Panc1 (cell line): ENCODE data around the gene CD84. TPM values are rescaled to one million over a fixed set of nuclear protein-coding genes. Genes with fewer than 3 reads are reported as not detected.
"Not testable (repeated sequence)": the region's sequence is repeated elsewhere in the genome, so short reads cannot be mapped to it uniquely, and the experiment has no call there.

ENCODE experiments used
- ATAC-seq: fragments of 200-7000 bp; cut with Tn5 transposase; 2 replicates; pipeline ENCODE4 v1.9.1; 2020; ENCODE audit warnings: mild to moderate bottlenecking, moderate library complexity
- BruUV-seq: library from RNA; stranded (reverse); fragments of 400-500 nt; replicated peaks from 2 replicates; lab custom pipeline; 2021; lab: Mats Ljungman, UMichigan
- CTCF ChIA-PET: fragments of 300-600 bp; sonication (Branson Sonifier 250); formaldehyde crosslinking; loops from one replicate; lab custom pipeline; 2022; ENCODE audit warnings: antibody characterized with exemption; lab: Charles Lee
- POLR2A ChIA-PET: fragments of 300-600 bp; sonication (Branson Sonifier 250); formaldehyde crosslinking; loops from one replicate; lab custom pipeline; 2022; ENCODE audit warnings: antibody characterized with exemption; lab: Charles Lee
- DNase-seq: peaks from one replicate; pipeline ENCODE4 v3.0.0-alpha.2; 2010; ENCODE audit warnings: low read depth, low spot score
- H3K27ac ChIP-seq: 2 replicates; pipeline ENCODE4 v1.5.1; 2011; ENCODE audit warnings: mild to moderate bottlenecking, low read length, inconsistent platforms
- H3K27me3 ChIP-seq: fragments of 200-500 bp; sonication (Bioruptor generic); 2 replicates; pipeline ENCODE4 v1.6.0; 2014; ENCODE audit warnings: low read length, inconsistent platforms; ENCODE audit not compliant: control insufficient read depth, insufficient read depth
- H3K36me3 ChIP-seq: fragments of 200-500 bp; sonication (Bioruptor generic); 2 replicates; pipeline ENCODE4 v1.5.1; 2014; ENCODE audit warnings: inconsistent platforms, mild to moderate bottlenecking, low read length, moderate library complexity; ENCODE audit not compliant: control insufficient read depth, insufficient read depth
- H3K4me1 ChIP-seq: 2 replicates; pipeline ENCODE4 v1.5.1; 2011; ENCODE audit warnings: inconsistent platforms, mild to moderate bottlenecking, low read length, moderate library complexity; ENCODE audit not compliant: control insufficient read depth, insufficient read depth
- H3K4me3 ChIP-seq, 2 experiments: 2 replicates each; pipeline ENCODE4 v1.5.1; 2011 to 2012; ENCODE audit warnings: low read depth in 2 of 2, low read length in 2 of 2, mild to moderate bottlenecking in 2 of 2, inconsistent platforms in 1 of 2, moderate library complexity in 1 of 2
- H3K9me3 ChIP-seq: fragments of 200-500 bp; sonication (Bioruptor generic); 2 replicates; pipeline ENCODE4 v1.5.1; 2014; ENCODE audit warnings: low read depth, mild to moderate bottlenecking, inconsistent platforms, low read length, moderate library complexity; ENCODE audit not compliant: control insufficient read depth, insufficient read depth
- CTCF ChIP-seq: fragments of 450-650 bp; IDR thresholded peaks from 2 replicates; pipeline ENCODE4 v1.5.1; 2017; ENCODE audit warnings: mild to moderate bottlenecking
- POLR2AphosphoS5 ChIP-seq: IDR thresholded peaks from 2 replicates; pipeline ENCODE4 v1.6.1; 2012; ENCODE audit warnings: mild to moderate bottlenecking, low read depth, low read length, moderate library complexity
- SIN3A ChIP-seq: IDR thresholded peaks from 2 replicates; pipeline ENCODE4 v1.6.1; 2012; ENCODE audit warnings: low read depth, mild to moderate bottlenecking, low read length, moderate library complexity, borderline replicate concordance; ENCODE audit not compliant: insufficient read depth
- TCF7L2 ChIP-seq: IDR thresholded peaks from 2 replicates; pipeline ENCODE4 v1.6.1; 2011; ENCODE audit warnings: mild to moderate bottlenecking, low read depth, low read length, inconsistent platforms
- in situ Hi-C: cut with HindIII; loops from 2 replicates; pipeline ENCODE4 v1.10.0; 2016; ENCODE audit warnings: low sequenced_read_pairs, low pct_unique_long_range_greater_than_20kb
- intact Hi-C: fragments of 100-400 bp; cut with micrococcal nuclease; formaldehyde crosslinking; loops from one replicate; pipeline ENCODE4 v1.10.0; 2022; ENCODE audit not compliant: unreplicated experiment
- total RNA-seq: library from RNA; stranded (reverse); gene quantifications from one replicate; pipeline ENCODE4 v1.2.1, GENCODE V29; 2021; ENCODE audit not compliant: unreplicated experiment
- TF ChIP-seq, protein P1 (sequence below), 2 experiments: IDR thresholded peaks; 2 replicates each; pipeline ENCODE4 v1.6.1; 2011 to 2012; ENCODE audit warnings: low read depth in 2 of 2, control low read depth in 1 of 2, low read length in 1 of 2, mild to moderate bottlenecking in 1 of 2, moderate library complexity in 1 of 2; ENCODE audit not compliant: insufficient read depth in 1 of 2

The CD84 gene
- total RNA-seq, 1 experiment from 2014 or later = 0.26 TPM

- no peak for TF ChIP-seq SIN3A
- no peak for TF ChIP-seq CTCF
- TF ChIP-seq TCF7L2 = no peak
- TF ChIP-seq POLR2AphosphoS5 = no peak
- TF ChIP-seq, protein P1, sequence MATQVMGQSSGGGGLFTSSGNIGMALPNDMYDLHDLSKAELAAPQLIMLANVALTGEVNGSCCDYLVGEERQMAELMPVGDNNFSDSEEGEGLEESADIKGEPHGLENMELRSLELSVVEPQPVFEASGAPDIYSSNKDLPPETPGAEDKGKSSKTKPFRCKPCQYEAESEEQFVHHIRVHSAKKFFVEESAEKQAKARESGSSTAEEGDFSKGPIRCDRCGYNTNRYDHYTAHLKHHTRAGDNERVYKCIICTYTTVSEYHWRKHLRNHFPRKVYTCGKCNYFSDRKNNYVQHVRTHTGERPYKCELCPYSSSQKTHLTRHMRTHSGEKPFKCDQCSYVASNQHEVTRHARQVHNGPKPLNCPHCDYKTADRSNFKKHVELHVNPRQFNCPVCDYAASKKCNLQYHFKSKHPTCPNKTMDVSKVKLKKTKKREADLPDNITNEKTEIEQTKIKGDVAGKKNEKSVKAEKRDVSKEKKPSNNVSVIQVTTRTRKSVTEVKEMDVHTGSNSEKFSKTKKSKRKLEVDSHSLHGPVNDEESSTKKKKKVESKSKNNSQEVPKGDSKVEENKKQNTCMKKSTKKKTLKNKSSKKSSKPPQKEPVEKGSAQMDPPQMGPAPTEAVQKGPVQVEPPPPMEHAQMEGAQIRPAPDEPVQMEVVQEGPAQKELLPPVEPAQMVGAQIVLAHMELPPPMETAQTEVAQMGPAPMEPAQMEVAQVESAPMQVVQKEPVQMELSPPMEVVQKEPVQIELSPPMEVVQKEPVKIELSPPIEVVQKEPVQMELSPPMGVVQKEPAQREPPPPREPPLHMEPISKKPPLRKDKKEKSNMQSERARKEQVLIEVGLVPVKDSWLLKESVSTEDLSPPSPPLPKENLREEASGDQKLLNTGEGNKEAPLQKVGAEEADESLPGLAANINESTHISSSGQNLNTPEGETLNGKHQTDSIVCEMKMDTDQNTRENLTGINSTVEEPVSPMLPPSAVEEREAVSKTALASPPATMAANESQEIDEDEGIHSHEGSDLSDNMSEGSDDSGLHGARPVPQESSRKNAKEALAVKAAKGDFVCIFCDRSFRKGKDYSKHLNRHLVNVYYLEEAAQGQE (IDR thresholded peaks at IDR 0.05; ENCODE audit: insufficient read depth in 1 of 2, low read depth in 2 of 2, low read length in 1 of 2) = no peak
- no peak for DNase-seq
These were observed 18.5 kb downstream of the CD84 start for GRCh38 chr1:160560806-160561205.

GRCh38 chr1:160560045-160560705 lies 19.1 kb downstream of the CD84 start:
- Histone ChIP-seq H3K27me3 (0 out of 2 replicates have a peak, but pooled peaks cover 2% of the 10 kb centered on the region), H3K9me3 (no peaks in the 10 kb centered on the region), H3K36me3 (no peaks in the 10 kb centered on the region), H3K4me1 (no peaks in the 10 kb centered on the region), H3K27ac (no peak overlapping the region), H3K4me3 (no peak overlapping the region)
- in situ Hi-C loops = no loop called here
- DNase-seq = no peak
- intact Hi-C loops = no loop called here
- TF ChIP-seq, protein P1 (IDR thresholded peaks at IDR 0.05; ENCODE audit: insufficient read depth in 1 of 2, low read depth in 2 of 2, low read length in 1 of 2) = no peak
- TF ChIP-seq TCF7L2 = no peak
- no peak for TF ChIP-seq SIN3A
- no peak for TF ChIP-seq CTCF
- no peak for TF ChIP-seq POLR2AphosphoS5
- ChIA-PET POLR2A (no interaction called here), CTCF (no interaction called here)
- ATAC-seq = no peak
- no TSS peak for BruUV-seq

More at GRCh38 chr1:160560806-160561205, 18.5 kb downstream of the CD84 start:
- no peaks in the 10 kb centered on the region for H3K4me1 ChIP-seq
- no peak overlapping the region for H3K4me3 ChIP-seq
- in situ Hi-C loops (no loop called here), intact Hi-C loops (no loop called here)
- H3K36me3 ChIP-seq = no peaks in the 10 kb centered on the region
- 0 out of 2 replicates have a peak, but pooled peaks cover 2% of the 10 kb centered on the region for H3K27me3 ChIP-seq
- ATAC-seq = no peak
- BruUV-seq = no TSS peak
- ChIA-PET CTCF (no interaction called here), POLR2A (no interaction called here)
- H3K9me3 ChIP-seq = no peaks in the 10 kb centered on the region
- H3K27ac ChIP-seq = no peak overlapping the region

DNA sequence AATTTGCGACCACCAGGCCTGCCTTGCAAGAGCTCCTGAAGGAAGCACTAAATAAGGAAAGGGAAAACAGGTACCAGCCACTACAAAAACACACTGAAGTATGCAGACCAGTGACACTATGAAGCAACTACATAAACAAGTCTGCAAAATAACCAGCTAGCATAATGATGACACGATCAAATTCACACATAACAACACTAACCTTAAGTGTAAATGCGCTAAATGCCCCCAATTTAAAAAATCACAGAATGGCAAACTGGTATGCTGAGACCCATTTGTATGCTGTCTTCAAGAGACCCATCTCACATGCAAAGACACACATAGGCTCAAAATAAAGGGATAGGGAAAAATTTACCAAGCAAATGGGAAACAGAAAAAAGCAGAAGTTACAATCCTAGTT lies 19.9 kb downstream of the CD84 start:
- H3K27ac ChIP-seq, intact Hi-C loops, H3K9me3 ChIP-seq, ATAC-seq, DNase-seq, POLR2A ChIA-PET, BruUV-seq, in situ Hi-C loops, H3K4me3 ChIP-seq, H3K27me3 ChIP-seq, CTCF ChIA-PET, H3K36me3 ChIP-seq, H3K4me1 ChIP-seq: not testable (repeated sequence)
